Hematopoietic multipotent progenitor cell treated with erythropoietin and hydrocortisone succinate and interleukin-3 and kit ligand, for 4 days (in vitro differentiated cells): Measurements from ENCODE around the gene POLD4.
A peak's percentile ranks its signal among the peaks of the same experiment; 100 is the strongest.
"Not testable (repeated sequence)": the region's sequence is repeated elsewhere in the genome, so short reads cannot be mapped to it uniquely, and the experiment has no call there.

Experiments
- DNase-seq: peaks from one replicate; pipeline ENCODE4 v3.0.0-alpha.2; 2015

Gene POLD4

DNA sequence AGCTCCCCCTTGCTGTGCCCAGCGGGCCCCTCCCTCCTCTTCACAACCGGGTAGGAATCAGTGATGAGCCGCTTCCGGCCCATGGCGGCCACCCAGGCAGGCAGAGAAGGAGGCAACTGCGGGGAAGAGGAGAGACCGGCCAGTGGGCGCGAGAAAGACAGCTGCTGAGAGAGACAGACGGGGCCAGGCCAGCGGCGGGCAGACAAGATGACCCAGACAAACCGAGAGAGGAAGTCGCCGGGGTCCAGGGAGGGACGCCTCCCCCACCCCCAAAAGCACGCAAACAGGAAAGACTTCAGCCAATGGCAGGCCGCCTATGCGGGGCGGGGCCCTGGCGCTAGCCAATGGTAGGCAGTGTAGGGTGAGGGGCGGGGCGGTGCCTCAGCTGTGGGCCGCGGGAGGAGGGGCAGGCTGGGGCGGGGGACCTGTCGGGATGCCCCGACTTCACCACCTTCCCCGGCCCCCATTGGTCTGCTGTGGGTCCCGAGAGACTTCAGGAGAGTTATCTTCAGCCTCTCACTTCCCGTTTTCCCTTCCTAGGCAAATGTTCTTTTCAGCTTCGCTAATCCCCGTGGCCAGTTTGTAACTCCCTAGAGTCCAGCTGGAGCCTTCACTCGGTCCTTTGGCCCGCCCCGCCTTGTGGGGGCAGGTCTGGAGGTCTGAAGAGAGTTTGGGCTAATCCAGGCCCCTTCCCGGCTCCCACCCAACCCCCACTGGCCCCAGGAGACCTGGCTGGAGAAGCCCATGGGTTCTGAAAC lies at the start of gene POLD4:
POLD4 (minus strand) TSS at position 230 of the 758 bp plus-strand sequence; CDS start at position 83, 147 bp downstream.
- DNase-seq = peak; percentile 98

DNA sequence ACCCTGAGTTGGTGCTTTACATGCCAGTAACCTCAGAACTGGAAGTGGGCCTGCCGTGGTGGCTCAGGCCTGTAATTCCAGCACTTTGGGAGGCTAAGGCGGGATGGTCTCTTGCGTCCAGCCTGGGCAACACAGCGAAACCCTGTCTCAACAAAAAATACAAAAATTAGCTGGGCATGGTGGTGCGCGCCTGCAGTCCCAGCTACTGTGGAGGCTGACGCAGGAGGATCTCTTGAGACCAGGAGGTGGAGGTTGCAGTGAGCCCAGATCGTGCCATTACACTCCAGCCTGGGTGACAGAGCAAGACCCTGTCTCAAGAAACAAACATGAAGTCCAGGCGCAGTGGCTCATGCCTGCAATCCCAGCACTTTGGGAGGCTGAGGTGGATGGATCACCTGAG lies 49.7 kb upstream of the POLD4 start:
- DNase-seq = not testable (repeated sequence)

DNA sequence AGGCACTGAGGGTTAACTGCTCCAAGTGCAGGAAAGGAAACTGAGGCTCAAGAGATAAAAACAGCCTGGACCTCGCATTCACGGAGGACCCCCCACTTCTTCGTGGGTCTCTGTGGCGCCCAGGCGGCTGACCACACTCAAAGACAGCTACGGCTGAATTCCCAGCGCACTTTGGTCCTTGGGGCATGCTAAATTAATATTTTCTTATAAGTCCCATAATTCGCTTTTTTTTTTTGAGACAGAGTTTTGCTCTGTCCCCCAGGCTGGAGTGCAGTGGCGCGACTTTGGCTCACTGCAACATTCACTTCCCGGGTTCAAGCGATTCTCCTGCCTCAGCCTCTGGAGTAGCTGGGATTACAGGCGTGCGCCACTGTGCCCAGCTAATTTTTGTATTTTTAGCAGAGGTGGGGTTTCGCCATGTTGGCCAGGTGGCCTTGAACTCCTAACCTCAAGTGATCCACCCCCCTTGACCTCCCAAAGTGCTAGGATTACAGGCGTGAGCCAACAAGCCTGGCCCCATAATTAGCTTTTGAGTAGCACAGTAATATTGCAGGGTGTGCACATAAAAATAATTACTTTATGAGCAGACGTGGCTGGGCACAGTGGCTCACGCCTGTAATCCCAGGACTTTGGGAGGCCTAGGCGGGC lies 49.0 kb upstream of the POLD4 start:
- DNase-seq = not testable (repeated sequence)

DNA sequence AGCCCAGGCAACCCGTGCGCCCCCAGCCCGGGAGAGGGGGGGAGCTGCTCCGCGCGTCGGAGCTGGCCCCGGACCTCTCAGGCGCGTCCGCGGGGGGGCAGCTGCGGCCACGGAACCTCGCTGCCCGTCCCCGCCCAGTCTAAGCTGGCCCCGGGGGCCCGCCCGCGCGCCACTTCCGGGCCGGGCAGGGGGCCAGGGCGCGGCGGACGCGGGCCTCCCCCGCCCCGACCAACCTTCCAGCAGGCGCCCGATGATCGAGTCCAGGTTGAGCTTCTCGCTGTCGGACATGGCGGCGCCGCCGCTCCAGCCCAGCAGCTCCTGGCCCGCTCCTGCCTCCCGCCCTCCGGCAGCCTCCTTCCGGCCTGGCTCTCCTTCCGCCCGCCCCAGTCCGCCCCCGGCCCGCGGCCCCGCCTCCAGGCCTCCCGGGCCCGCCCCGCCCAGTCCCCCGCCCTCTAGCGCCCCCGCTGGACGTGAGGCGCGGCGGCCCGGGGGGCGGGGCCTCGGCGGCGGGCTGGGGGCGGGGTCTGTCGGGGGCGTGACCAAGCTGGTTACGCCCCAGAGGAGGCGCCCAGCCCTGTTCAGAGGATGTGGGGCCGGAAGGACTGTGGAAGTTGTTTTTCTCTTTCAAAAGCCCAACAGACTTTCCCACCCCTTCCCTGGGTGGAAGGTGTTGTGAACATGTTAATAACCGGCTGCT lies 48.3 kb upstream of the POLD4 start, which contains the start of gene PPP1CA:
PPP1CA (minus strand) TSS at position 364 of the 697 bp plus-strand sequence; CDS start at position 288, 76 bp downstream.
- DNase-seq = peak; percentile 96

DNA sequence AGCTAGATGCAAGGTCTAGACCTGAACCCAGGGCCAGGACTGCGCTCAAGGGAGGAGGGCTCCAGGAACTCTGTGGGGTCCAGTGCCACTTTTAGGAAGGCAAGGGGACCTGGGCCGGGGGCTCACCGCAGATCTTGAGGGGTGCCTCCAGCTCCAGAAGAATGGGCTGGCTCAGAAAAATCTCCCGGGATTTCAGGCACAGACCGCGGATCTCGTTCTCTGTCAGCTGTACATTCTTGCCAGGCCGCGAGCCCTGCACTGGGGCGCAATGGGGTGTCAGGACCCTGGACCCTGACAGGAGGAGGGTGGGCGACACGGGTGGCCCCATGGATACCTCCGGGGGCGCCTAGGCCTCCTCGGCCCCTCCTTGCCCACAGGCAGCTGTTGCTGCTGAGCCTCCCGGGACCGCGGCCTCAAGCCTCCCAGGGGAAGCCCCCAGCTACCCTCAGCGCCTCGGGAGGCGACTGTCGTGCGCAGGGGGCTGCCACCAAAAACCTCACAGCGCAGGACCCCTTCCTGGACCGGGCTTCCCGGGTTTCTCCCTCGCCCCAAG lies 47.7 kb upstream of the POLD4 start:
- DNase-seq = no peak

DNA sequence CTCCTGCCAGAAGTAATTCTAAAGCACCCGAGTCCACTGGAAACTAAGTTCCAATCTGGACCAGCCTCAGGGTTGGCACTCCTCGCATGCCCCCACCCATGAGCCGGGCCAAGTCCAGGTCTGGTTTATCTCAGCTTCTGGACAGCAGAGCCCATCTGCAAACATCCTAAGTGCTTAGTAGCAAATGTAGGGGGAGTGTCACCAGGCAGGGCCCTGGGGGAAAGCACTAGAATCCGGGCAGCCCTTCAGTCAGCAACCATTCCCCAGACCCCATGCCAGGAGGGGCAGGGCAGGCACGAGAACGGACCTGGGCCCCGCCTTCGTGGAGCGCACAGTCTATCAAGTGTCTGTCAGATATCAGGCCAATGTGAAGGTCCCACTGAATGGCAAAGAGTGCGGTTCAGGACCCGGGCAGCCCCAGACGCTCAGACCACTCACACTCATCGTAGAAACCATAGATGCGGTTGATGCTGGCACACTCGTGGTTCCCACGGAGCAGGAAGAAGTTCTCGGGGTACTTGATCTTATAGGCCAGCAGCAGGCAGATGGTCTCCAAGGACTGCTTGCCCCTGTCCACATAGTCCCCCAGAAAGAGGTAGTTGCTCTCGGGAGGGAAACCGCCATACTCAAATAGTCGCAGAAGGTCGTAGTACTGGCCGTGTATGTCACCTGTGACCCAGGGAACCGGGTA lies 47.0 kb upstream of the POLD4 start:
- DNase-seq = peak; percentile 34

DNA sequence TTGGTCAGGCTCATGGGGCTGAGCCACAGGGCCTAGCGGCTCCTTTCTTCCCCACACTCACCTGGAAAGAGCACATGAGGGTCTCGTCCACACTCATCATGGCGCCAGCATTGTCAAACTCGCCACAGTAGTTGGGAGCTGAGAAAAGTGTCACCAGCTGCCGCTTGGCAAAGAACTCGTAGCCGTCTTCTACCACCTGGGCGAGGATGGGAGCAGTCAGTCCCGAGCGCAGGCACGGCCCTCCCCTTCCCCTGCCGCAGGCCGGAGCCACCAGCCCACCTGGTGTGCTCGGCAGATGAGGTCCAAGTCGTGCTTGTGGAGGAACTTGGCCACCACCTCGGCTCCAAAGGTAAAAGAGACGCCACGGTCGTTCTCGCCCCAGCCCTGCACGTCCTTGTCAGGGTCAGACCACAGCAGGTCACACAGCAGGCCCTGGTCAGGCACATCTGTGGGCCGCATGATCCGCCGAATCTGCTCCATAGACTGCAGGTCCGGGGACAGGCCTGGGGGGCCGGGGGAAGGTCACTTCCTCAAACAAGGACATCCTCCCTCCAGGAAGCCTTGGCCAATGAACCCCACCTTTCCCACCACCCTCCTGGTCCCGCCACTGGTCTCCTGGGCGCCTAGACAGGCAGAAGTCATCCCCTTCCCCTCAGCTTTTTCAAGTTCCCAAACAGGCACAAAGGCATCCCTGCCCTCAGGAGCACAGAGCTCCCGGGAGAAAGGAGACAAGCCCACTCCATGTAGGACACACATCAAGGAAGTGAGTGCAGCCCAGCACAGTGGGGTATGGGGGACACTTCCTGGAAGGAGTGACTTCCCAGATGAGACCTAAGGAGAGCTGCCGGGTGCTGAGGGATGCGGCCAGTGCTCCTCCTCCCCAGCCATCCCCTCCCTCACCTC lies 45.6 kb upstream of the POLD4 start:
- DNase-seq = no peak

DNA sequence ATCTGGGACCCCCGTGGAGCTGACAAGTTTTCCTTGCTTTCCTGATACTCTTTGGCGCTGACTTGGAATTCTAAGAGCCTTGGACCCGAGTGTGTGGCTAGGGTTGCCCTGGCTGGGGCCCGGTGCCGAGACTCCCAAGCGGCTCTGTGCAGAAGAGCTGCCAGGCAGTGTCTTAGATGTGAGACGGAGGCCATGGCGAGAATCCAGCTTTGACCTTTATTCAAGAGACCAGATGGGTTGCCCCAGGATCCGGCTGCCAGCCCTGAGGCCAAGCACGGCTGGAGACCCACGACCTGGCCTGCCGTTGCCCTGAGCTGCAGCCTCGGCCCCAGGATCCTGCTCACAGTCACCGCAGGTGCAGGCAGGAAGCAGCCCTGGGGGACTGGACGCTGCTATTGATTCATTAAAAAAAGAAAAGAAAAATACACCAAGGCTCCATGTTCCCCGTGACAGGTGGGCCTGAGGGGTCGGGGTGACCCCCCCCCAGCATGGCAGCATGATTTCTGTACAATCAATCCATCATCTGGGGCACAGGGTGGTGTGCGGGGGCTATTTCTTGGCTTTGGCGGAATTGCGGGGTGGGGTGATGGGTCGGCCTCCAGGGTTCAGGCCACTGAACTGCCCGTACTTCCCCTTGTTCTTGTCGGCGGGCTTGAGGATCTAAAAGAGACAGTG lies 44.8 kb upstream of the POLD4 start:
- no peak for DNase-seq

DNA sequence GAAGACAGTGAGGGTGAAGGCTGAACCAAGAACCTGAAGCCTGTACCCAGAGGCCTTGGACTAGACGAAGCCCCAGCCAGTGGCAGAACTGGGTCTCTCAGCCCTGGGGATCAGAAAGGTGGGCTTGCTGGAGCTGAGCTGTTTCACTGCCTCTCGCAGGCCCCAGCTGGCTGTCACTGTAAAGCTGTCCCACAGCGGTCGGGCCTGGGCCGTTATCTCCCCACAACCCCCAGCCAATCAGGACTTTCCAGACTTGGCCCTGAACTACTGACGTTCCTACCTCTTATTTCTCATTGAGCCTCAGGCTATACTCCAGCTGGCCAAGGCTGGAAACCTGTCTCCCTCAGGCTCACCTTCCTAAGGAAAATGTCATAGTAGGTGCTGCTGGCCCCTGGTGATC lies 44.2 kb upstream of the POLD4 start:
- DNase-seq = peak; percentile 71

DNA sequence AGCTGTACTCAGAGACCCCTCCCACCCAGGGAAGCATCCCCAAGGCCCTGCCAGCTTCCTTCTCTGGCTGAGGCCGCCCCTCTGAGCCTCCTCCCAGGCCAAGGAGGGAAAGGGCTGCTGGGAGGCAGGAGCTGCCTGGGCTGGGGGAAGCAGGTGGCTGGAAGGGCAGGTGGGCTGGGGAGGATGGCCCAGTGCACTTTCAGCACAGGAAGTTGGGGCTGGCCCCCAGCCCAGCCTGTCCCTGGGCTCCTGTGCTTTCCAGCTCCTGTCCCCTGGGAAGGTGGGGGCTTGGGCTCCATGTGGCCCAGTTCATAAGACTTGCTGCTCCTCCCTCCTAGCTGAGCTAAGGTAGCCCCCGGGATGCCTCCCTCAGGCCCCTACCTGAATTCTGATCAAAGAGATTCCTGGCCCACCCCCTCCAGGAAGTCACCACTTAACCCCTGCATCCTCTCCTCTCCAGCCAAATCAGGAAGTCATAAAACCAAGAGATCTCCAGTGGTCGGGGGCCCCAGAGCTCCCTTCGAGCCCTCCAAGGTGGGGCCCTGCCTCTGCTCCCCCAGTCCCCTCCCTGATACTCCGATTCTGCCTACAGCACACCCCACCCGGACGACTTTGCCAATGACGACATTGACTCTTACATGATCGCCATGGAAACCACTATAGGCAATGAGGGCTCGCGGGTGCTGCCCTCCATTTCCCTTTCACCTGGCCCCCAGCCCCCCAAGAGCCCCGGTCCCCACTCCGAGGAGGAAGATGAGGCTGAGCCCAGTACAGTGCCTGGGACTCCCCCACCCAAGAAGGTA lies 43.4 kb upstream of the POLD4 start:
- DNase-seq = peak; percentile 44

DNA sequence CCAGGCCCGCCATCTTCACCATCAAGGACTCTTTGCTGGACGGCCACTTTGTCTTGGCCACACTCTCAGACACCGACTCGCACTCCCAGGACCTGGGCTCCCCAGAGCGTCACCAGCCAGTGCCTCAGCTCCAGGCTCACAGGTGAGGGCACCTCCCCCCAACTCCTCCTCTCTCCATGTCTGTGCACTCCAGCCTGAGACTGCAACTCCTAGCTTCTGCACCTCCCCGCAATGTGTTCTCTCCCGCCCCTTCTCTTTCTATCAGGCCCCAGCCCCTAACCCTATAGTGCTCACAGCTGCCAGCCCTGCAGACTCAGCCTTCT lies 42.9 kb upstream of the POLD4 start:
- DNase-seq = no peak

DNA sequence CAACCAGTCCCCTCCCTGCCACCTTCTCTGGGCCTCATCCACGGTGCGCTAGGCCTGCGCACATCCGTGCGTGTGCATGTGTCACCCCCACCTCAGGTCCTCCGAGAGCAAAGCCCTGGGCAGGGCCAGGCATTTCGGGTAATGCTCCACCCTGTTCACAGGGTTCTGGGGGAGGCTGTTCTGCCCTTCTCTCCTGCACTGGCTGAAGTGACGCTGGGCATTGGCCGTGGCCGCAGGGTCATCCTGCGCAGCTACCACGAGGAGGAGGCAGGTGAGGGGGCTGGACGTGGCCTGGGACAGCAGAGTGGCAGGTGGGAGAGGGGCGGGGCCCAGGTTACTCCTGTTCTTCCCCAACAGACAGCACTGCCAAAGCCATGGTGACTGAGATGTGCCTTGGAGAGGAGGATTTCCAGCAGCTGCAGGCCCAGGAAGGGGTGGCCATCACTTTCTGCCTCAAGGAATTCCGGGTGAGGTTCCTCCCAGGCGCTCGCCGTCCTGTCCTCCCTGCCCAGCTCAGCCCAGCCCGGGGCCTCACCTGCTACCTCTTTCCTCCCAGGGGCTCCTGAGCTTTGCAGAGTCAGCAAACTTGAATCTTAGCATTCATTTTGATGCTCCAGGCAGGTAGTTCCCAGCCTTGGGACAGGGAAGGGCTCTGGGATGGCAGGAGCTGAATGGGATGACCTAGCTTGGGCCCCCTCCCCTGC lies 42.4 kb upstream of the POLD4 start:
- DNase-seq = no peak

DNA sequence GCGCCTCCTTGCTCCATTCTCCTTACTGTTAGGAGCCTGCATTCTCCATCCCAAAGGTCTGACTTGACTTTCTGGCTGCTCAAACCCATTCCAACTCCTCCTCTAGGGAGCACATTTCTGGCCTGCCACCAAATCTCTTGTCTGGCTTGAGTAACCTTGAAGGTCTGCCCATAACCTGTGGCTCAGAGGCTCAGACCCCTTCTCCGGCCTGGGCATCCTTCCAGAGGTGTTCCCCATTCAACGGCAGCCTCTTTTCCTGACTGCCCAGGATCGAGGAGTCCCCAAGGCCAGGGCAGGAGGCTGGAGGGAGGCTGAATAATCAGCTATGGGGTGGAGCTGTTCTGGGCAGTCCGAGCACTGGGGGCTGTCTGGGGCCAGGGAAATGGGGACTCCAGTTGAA lies 40.6 kb upstream of the POLD4 start:
- no peak for DNase-seq

DNA sequence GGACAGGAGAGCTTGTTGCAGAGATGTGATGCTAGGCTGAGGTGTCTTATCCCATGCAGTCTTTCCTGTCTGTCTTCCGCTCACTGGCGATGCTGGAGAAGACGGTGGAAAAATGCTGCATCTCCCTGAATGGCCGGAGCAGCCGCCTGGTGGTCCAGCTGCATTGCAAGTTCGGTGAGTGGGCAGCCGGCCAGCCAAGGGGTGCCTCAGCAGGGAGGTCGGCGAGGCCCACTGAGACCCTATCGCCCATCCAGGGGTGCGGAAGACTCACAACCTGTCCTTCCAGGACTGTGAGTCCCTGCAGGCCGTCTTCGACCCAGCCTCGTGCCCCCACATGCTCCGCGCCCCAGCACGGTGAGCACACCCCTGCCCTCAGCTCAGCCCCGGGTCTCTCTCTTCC lies 40.1 kb upstream of the POLD4 start:
- no peak for DNase-seq

DNA sequence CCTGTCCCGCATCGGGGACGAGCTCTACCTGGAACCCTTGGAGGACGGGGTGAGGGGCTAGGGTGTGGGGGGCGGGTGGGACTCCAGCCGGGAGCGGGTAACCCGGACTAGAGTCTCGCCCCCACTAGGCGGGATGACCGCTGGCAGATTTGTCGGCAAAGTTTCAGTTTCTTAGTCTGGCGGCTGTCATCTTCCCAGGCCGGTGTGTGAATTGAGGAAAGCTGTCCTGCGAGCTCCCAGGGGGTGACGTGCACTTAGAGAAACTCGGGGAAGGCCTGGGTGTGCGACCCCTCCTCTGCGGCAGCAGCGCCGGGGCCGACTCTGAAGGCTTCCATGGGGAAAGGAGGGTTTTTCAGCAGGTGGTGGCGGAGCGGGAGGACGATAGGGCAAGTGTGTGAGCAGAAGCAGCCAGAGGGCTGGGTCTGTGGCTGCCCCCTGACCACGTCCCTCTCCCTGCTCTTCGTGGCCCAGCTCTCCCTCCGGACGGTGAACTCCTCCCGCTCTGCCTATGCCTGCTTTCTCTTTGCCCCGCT lies 38.9 kb upstream of the POLD4 start:
- DNase-seq = no peak

DNA sequence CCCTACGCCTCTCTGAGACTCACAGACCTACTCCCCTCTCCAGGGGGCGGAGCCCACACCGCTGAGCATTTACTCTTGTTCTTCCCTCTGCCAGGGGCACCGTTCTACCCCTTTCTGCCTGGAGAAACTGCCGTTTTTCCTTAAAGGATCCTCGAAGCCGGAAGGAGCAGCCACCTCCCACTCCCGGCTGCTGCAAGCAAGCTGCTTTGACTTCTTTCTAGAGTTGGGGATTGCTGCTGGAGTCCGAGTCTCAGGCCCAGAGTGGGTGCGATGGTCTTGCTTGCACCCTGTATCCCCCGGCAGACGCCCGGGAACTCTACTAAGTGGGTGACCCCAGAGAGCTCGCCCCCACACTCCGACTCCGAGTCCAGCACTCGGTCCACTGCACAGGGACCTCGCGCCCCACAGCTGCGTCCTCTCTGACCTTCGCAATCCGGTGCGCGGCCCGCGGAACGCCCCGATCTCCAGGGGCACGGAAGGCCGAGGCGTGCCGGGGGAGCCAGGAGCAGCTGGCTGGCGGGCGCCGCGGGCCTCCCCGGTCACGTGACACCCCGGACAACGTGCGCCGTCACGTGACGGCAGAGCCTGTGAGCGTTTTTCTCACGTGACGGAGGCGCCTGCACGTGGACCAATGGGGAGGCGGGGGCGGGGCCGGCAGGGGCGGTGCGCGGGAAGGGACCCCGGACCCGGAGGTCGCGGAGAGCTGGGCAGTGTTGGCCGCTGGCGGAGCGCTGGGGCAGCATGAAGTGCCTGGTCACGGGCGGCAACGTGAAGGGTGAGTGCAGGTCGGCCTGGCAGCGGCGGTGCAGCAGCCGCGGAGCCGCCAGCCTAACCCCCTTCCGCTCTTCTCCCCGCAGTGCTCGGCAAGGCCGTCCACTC lies 38.2 kb upstream of the POLD4 start, which contains the start of gene RAD9A:
RAD9A (plus strand) TSS at position 683 of the 879 bp plus-strand sequence; CDS start at position 742, 59 bp downstream.
- peak; percentile 98 for DNase-seq

DNA sequence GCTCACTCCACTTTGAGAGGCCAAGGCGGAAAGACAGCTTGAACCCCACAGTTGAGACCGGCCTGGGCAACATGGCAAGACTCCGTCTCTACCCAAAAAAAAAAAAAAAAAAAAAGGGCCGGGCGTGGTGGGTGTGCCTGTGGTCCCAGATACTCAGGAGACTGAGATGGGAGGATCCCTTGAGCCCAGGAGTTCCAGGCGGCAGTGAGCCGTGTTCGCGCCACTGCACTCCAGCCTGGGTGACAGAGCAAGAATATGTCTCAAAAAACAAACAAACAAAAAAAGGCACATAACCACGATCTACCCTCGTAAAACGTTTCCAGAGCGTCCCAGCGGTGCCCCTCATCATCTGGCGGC lies 37.6 kb upstream of the POLD4 start:
- no peak for DNase-seq

DNA sequence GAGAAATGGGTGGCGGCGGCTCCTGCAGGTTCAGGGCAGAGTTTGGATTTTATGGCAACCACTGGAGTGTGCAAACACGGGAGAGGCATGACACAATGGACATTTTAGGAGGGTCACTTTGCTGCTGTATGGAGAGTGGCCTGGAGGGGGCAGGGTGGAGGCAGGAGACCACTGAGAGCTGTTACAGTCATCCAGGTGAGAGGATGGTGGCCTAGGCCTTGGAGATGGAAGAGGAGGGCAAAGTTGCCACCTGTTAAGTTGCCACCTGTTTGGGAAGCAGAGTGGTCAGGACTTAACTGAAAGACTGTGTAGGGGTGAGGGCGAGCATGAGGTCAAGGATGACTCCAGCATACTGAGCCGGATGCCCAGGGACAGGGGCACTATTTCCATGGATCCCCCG lies 36.1 kb upstream of the POLD4 start:
- peak; percentile 65 for DNase-seq
